OCI-LY7 (cell line): ENCODE results near the gene HSPA2. TPM values are rescaled to one million over a fixed set of nuclear protein-coding genes. Genes with fewer than 3 reads are reported as not detected.

ENCODE experiments used
- BruUV-seq: library from RNA; stranded (reverse); fragments of 400-500 nt; replicated peaks from 2 replicates; lab custom pipeline; 2021; lab: Mats Ljungman, UMichigan
- CTCF ChIA-PET: fragments of 300-600 bp; sonication (Branson Sonifier 250); formaldehyde crosslinking; loops from one replicate; lab custom pipeline; 2022; ENCODE audit warnings: antibody characterized with exemption; ENCODE audit not compliant: unreplicated experiment; lab: Charles Lee
- POLR2A ChIA-PET: fragments of 300-600 bp; sonication (Branson Sonifier 250); formaldehyde crosslinking; loops from one replicate; lab custom pipeline; 2022; ENCODE audit warnings: antibody characterized with exemption; lab: Charles Lee
- DNase-seq: peaks from one replicate; pipeline ENCODE4 v3.0.0-alpha.2; 2015; ENCODE audit warnings: low spot score
- H2AFZ ChIP-seq: fragments of 200-600 bp; sonication (generic), shearing (Covaris generic); 2 replicates; pipeline ENCODE4 v1.6.1; 2014; ENCODE audit warnings: mild to moderate bottlenecking, antibody characterized with exemption, low read length, moderate library complexity
- H3K27ac ChIP-seq: fragments of 200-600 bp; sonication (generic); 2 replicates; pipeline ENCODE4 v1.5.1; 2014; ENCODE audit warnings: mixed run types, low read depth, mild to moderate bottlenecking, moderate library complexity, low read length, inconsistent platforms; ENCODE audit not compliant: poor library complexity, severe bottlenecking
- H3K36me3 ChIP-seq: fragments of 200-600 bp; sonication (generic); 2 replicates; pipeline ENCODE4 v1.6.1; 2014; ENCODE audit warnings: mild to moderate bottlenecking, antibody characterized with exemption, low read length, moderate library complexity, mixed read lengths; ENCODE audit not compliant: insufficient read depth
- H3K4me1 ChIP-seq: fragments of 200-600 bp; sonication (generic); 2 replicates; pipeline ENCODE4 v1.5.1; 2014; ENCODE audit warnings: mild to moderate bottlenecking, low read length; ENCODE audit not compliant: insufficient read depth, poor library complexity, severe bottlenecking
- H3K4me2 ChIP-seq: fragments of 200-600 bp; sonication (generic); 2 replicates; pipeline ENCODE4 v1.6.1; 2014; ENCODE audit warnings: mild to moderate bottlenecking, low read length
- H3K4me3 ChIP-seq: fragments of 200-600 bp; sonication (generic); 2 replicates; pipeline ENCODE4 v1.5.1; 2014; ENCODE audit warnings: mild to moderate bottlenecking, low read depth, low read length; ENCODE audit not compliant: poor library complexity, severe bottlenecking
- H3K79me2 ChIP-seq: fragments of 200-600 bp; sonication (generic); 2 replicates; pipeline ENCODE4 v1.6.1; 2016; ENCODE audit warnings: low read depth, mild to moderate bottlenecking, low read length, moderate library complexity, mixed read lengths; ENCODE audit not compliant: insufficient read depth
- H3K9me2 ChIP-seq: fragments of 200-600 bp; sonication (generic); 2 replicates; pipeline ENCODE4 v1.6.1; 2016; ENCODE audit warnings: mild to moderate bottlenecking, low read length, mixed read lengths; ENCODE audit not compliant: insufficient read depth
- H3K9me3 ChIP-seq: fragments of 200-600 bp; sonication (generic); 2 replicates; pipeline ENCODE4 v1.6.1; 2014; ENCODE audit warnings: mild to moderate bottlenecking, mixed run types, low read length, mixed read lengths
- H4K20me1 ChIP-seq: fragments of 200-600 bp; sonication (generic); 2 replicates; pipeline ENCODE4 v1.6.1; 2014; ENCODE audit warnings: mild to moderate bottlenecking, antibody characterized with exemption, low read length, moderate library complexity, mixed read lengths; ENCODE audit not compliant: insufficient read depth
- EZH2phosphoT487 ChIP-seq: fragments of 200-600 bp; sonication (generic); IDR thresholded peaks from 2 replicates; pipeline ENCODE4 v1.6.1; 2018; ENCODE audit warnings: low read depth, borderline replicate concordance, mild to moderate bottlenecking, mixed run types, antibody characterized with exemption, low read length, moderate library complexity, mixed read lengths
- intact Hi-C: fragments of 100-400 bp; cut with micrococcal nuclease; formaldehyde crosslinking; loops from one replicate; pipeline ENCODE4 v1.10.0; 2022; ENCODE audit not compliant: unreplicated experiment
- total RNA-seq, 2 experiments: library from RNA; depleted of rRNA in 1 of 2; stranded (reverse); fragments of >200 nt in 1 of 2; shearing (Covaris generic) in 1 of 2; gene quantifications; 2 replicates each; pipeline ENCODE4 v1.2.3, GENCODE V29; 2014 to 2022
- TF ChIP-seq, protein P1 (sequence below): fragments of 200-600 bp; sonication (generic); conservative IDR thresholded peaks from 2 replicates; pipeline ENCODE4 v1.5.1; 2014; ENCODE audit warnings: mild to moderate bottlenecking, antibody characterized with exemption, low read length, moderate library complexity, mixed read lengths

Gene HSPA2
- total RNA-seq, 2 experiments from 2014 or later, result 0.36 to 0.54 TPM

DNA sequence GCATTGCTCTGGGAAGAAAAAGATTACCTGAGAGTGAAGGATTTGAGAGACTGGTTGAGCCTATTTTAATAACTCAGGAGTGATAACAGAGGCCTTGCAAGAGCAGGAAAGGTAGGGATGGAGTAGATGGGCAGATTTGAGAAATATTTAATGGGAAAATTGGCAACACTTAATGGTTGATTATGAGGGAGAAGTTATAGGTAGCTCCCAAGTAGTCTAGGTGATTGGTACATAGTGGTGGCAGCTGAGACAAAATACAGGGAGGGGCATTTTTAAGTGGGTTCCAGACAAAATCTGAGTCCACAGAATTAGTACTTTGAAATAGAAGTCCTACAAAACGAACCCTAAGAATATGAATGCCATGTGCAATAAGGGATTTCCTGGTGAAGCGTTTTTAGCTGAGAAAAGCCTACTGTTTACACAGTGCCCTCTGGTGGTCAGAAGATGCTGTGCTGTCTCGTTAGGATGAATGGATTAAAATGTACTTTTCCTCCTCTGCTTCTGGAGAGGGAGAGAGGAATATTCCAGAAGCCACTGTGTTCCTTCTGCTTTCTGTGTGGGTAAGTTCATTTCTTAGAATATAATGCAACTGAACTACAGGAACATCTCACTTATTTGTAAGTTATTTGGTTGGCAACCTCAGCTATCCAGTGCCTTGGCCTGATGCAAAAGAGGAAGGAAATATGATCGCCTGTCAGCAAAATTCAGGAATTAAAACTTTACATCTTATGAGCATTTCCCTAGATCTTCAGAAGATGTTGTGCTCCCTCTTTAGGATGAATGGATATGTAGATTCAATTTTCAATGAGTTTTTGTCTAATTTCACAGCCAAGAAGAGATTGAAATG, 29.5 kb upstream of the HSPA2 start:
- no TSS peak for BruUV-seq
- Histone ChIP-seq H3K4me2 (peak overlapping the region; percentile 45), H3K36me3 (peaks cover 22% of the 10 kb centered on the region; the same call in 1 of the 2 replicates), H3K9me2 (no peaks in the 10 kb centered on the region), H3K9me3 (no peaks in the 10 kb centered on the region), H2AFZ (no peak overlapping the region; the same call in 1 of the 2 replicates), H3K27ac (no peak overlapping the region), H3K79me2 (peaks cover 93% of the 10 kb centered on the region), H3K4me1 (peaks cover 46% of the 10 kb centered on the region), H3K4me3 (no peak overlapping the region), H4K20me1 (peaks cover 50% of the 10 kb centered on the region)
- POLR2A ChIA-PET, result interaction anchor here (0.6 to 2.1 kb wide), 4 partner anchors 11 to 423 kb away, joined by 3 to 9 read pairs (median 4); no protein-coding TSS in a partner anchor
- no peak for TF ChIP-seq EZH2phosphoT487
- TF ChIP-seq, protein P1, sequence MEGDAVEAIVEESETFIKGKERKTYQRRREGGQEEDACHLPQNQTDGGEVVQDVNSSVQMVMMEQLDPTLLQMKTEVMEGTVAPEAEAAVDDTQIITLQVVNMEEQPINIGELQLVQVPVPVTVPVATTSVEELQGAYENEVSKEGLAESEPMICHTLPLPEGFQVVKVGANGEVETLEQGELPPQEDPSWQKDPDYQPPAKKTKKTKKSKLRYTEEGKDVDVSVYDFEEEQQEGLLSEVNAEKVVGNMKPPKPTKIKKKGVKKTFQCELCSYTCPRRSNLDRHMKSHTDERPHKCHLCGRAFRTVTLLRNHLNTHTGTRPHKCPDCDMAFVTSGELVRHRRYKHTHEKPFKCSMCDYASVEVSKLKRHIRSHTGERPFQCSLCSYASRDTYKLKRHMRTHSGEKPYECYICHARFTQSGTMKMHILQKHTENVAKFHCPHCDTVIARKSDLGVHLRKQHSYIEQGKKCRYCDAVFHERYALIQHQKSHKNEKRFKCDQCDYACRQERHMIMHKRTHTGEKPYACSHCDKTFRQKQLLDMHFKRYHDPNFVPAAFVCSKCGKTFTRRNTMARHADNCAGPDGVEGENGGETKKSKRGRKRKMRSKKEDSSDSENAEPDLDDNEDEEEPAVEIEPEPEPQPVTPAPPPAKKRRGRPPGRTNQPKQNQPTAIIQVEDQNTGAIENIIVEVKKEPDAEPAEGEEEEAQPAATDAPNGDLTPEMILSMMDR, result peak; percentile 99
- CTCF ChIA-PET, result interaction anchor here (1.7 kb wide), 1 partner anchor 8 kb away, joined by 4 read pairs; no protein-coding TSS in a partner anchor
- intact Hi-C loops, result no loop called here
- DNase-seq, result peak; percentile 81

DNA sequence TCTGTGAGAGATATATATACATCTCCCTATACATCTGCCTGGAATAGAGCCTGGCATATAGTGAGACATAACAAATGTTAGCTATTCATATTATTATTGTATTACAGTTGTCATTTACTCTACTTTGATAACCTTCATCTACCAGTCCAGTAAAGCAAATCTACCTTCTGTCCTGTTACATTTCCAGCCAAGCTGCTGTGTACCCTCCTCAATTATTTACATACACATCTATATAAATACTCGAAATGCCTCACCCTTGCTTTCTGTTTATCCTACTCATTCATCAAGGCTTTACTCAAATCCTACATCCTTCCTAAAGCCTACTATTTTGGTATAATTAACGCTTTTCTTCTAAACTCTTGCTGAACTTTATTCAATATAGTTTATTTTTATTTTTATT, 27.3 kb upstream of the HSPA2 start:
- Histone ChIP-seq H2AFZ (no peak overlapping the region), H3K4me3 (no peak overlapping the region), H3K9me3 (no peaks in the 10 kb centered on the region), H3K79me2 (peaks cover 93% of the 10 kb centered on the region), H3K4me1 (peaks cover 25% of the 10 kb centered on the region), H3K9me2 (no peaks in the 10 kb centered on the region), H3K27ac (no peak overlapping the region), H4K20me1 (peaks cover 36% of the 10 kb centered on the region), H3K36me3 (peaks cover 22% of the 10 kb centered on the region; the same call in 1 of the 2 replicates), H3K4me2 (no peak overlapping the region)
- DNase-seq, result no peak
- POLR2A ChIA-PET, result no interaction called here
- CTCF ChIA-PET, result no interaction called here
- no TSS peak for BruUV-seq
- TF ChIP-seq, protein P1, result no peak
- TF ChIP-seq EZH2phosphoT487, result no peak
- intact Hi-C loops, result no loop called here
